SJSA1 (cell line): ENCODE results near the gene NEUROG1. TPM values are rescaled to one million over a fixed set of nuclear protein-coding genes. Genes with fewer than 3 reads are reported as not detected.

Experiments used
- DNase-seq, 2 experiments: peaks; one replicate each; pipeline ENCODE4 v3.0.0-alpha.2; 2015 to 2020; ENCODE audit warnings: low spot score in 2 of 2, low read depth in 1 of 2
- H3K27ac ChIP-seq: fragments of 250-450 bp; sonication (Bioruptor Pico); 2 replicates; pipeline ENCODE4 v1.5.1; 2020; ENCODE audit warnings: mild to moderate bottlenecking, moderate library complexity
- H3K27me3 ChIP-seq: fragments of 250-450 bp; sonication (Bioruptor Pico); replicated peaks from 2 replicates; pipeline ENCODE4 v1.5.1; 2020; ENCODE audit warnings: mild to moderate bottlenecking, moderate library complexity
- H3K36me3 ChIP-seq: fragments of 250-450 bp; sonication (Bioruptor Pico); 2 replicates; pipeline ENCODE4 v1.5.1; 2020; ENCODE audit warnings: mild to moderate bottlenecking
- H3K4me1 ChIP-seq: fragments of 250-450 bp; sonication (Bioruptor Pico); replicated peaks from 2 replicates; pipeline ENCODE4 v1.6.1; 2021; ENCODE audit warnings: mild to moderate bottlenecking
- H3K4me3 ChIP-seq: fragments of 250-450 bp; sonication (Bioruptor Pico); 2 replicates; pipeline ENCODE4 v1.5.1; 2020; ENCODE audit warnings: mild to moderate bottlenecking
- H3K9me3 ChIP-seq: fragments of 250-450 bp; sonication (Bioruptor Pico); replicated peaks from 2 replicates; pipeline ENCODE4 v1.5.1; 2020; ENCODE audit warnings: mild to moderate bottlenecking
- total RNA-seq: library from RNA; depleted of rRNA; stranded (reverse); fragments of >200 nt; shearing (Covaris generic); gene quantifications from 2 replicates; pipeline ENCODE4 v1.2.3, GENCODE V29; 2014

The NEUROG1 gene
- total RNA-seq, 1 experiment from 2014 or later = not detected

DNA sequence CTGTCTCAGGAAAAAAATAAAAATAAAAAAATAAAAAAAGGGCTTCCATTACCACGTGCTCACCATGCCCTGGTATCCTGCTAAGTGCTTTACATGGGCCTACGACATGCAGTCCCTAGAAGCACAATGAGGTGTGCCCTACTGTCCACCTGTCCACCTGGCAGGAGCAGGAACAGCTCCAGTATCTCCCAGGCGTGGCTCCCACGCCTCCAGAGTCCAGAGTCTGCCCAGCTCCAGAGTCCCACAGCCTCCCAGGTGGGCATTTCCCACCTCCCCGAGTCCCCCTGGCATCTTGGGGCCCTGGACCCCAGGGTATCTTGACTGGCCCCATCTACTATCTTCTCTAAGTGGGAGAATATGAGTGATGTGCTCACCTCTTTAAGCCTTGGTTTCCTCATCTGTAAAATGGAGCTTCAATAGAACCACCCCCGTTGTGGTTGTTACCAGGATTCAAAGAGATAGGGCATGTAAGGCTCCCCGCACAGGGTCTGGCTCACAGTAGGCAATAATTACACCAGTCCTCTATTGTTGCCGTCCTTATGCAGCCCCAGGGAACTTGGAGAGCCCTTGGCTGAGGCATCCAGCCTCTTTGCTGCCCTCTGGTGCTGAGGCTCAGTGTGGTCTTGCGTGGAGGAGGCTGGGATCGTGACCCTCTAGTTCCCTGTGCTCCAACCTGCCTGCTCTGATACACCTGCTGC is 34.1 kb upstream of the NEUROG1 start:
- Histone ChIP-seq H3K4me3 (no peak overlapping the region), H3K36me3 (no peaks in the 10 kb centered on the region), H3K27ac (no peak overlapping the region), H3K4me1 (no peaks in the 10 kb centered on the region), H3K27me3 (no peaks in the 10 kb centered on the region; the same call in 1 of the 2 replicates), H3K9me3 (no peaks in the 10 kb centered on the region)
- DNase-seq = peak; percentile 38 to 65

DNA sequence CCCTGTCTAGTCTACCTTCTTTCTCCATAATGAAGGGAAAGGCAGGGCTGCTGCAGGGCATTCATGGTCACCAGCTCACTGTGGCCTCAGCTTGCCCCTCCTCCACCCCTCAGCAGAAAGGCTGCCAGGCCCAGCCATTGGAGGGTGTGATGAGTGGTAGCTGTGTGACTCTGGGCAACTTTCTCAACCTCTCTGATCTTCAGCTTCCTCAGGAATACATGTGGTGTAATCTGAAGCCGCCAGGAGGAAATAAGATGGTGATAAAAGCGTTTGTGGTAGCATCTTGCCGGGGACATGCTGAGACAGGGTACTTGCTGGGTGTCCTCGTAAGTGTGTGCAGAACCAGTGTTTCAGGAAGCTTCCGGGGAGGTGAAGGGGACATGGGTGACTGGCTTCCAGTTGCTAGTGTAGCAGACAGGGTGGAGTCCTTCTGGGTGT is 33.2 kb upstream of the NEUROG1 start:
- H3K36me3 ChIP-seq = no peaks in the 10 kb centered on the region
- DNase-seq = no peak
- no peak overlapping the region for H3K27ac ChIP-seq
- no peaks in the 10 kb centered on the region; the same call in 1 of the 2 replicates for H3K27me3 ChIP-seq
- no peak overlapping the region for H3K4me3 ChIP-seq
- no peaks in the 10 kb centered on the region for H3K9me3 ChIP-seq
- no peaks in the 10 kb centered on the region for H3K4me1 ChIP-seq

DNA sequence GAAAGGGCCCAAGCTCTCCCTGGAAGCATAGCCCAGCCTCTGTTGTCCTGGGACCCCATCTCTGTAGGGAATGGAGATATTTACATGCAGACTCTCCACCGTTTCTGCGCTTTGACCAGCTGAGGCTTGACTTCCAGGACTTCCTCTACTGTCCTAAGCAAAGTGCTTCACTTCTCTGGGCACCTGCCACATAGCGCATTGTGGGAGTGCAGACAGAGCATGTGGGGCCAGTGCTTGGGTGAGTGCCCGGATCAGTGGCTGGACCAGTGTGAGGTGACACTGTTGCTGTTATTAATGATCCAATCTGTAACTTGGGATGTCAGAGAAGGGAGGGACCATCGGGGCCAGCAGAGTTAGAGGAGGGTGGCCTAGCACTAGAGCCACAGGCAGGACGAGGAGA is 32.5 kb upstream of the NEUROG1 start:
- Histone ChIP-seq H3K27me3 (no peaks in the 10 kb centered on the region), H3K9me3 (no peaks in the 10 kb centered on the region), H3K4me3 (no peak overlapping the region), H3K36me3 (no peaks in the 10 kb centered on the region), H3K4me1 (no peaks in the 10 kb centered on the region), H3K27ac (no peak overlapping the region)
- DNase-seq = no peak

DNA sequence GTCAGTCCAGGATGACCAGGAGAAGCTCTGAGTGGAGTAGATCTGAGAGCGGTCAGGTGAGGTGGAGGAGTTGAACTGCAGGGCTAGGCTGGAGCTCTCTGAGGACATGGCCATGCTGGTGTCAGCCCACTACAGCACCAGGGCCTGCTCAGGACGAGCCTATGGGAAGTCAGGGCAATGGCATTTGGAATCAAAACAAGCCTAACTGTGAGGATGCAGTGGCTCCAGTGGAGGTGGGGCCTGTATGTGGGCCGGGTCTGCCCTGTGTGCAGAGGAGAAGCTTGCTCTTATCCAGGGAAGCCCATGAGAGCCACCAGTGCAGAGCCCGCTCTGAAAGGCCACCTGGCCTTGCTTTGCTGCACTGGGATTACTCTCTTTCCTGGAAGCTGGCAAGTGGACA is 31.9 kb upstream of the NEUROG1 start:
- Histone ChIP-seq H3K4me3 (no peak overlapping the region), H3K27me3 (no peaks in the 10 kb centered on the region)
- no peak for DNase-seq

DNA sequence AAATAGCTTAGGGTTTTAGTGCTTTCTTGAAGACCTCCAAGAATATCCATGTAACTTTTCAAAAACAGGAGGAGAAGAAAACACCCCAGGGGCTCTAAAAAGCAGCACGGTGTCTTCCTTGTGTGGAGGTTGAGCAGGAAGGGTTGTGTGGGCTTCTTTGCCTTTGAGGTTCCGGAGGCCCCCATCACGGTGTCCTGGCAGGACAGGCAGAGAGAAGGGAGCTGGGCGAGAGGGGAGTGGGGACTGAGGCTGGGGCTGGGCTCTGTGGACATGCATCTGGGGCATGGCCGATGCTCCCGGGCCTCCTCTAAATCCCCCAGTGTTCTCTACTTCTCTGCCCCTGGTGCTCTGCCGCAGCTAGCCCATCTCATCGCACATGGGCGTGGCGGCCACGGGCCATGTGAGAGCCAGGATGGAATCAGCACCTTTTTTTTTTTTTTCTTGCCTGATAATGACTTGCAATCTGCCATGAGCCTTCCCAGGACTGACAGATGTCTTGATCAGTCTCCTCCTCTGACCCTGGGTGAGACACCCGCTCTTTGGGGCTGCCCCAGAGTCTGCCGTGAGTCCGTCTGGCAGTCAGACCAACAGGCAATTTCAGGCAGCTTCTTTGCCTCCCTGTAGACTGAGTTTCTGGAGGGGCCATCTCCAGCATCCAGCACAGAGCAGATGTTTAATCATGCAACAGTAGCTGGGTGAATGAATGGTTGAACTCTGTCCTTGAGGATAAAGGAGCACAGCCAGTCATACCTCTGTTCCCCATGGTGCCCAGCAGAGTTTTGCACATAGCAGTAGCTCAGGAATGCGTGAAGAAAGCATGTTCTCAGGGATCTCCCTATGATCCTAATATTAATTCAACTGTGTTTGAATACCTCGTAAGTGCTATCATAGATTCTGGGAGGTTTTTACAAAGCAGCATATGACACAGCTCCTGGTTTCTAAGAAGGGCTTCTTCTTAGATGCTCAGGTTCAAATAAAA is 30.9 kb upstream of the NEUROG1 start:
- Histone ChIP-seq H3K9me3 (no peaks in the 10 kb centered on the region), H3K4me3 (no peak overlapping the region), H3K36me3 (no peaks in the 10 kb centered on the region), H3K27ac (no peak overlapping the region), H3K4me1 (no peaks in the 10 kb centered on the region), H3K27me3 (no peaks in the 10 kb centered on the region)
- DNase-seq = no peak

More for the DNA sequence above, 31.9 kb upstream of the NEUROG1 start:
- Histone ChIP-seq H3K27ac (no peak overlapping the region), H3K9me3 (no peaks in the 10 kb centered on the region), H3K36me3 (no peaks in the 10 kb centered on the region), H3K4me1 (no peaks in the 10 kb centered on the region)

DNA sequence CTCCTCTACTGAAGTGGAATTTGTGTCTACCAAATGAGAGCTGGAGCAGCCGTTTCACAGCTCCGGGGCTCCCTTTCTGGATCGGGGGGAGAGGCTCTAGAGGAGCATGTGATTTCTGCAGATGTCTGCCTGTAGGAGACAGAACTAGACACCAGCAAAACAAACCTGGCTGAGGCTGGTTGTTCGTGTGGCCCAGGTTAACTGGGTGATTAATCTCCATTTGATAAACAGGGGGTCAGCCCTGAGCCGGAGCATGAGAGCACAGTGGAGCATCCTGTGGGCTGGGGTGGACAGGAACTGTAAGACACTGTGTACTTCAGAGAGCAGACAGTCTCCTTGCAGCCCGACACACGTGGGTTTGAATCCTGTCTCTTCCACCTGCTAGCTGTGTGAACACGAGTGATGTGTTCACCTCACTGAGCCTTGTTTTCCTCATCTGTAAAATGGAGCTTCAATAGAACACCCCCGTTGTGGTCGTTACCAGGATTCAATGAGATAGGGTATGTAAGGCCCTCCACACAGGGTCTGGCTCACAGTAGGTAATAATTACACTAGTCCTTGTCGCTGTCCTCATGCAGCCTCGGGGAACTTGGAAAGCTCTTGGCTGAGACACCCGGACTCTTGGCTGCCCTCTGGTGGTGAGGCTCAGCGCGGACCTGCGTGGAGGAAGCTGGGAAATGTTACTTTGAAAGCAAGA is 30.1 kb upstream of the NEUROG1 start:
- no peaks in the 10 kb centered on the region for H3K36me3 ChIP-seq
- H3K27me3 ChIP-seq = no peaks in the 10 kb centered on the region
- H3K4me3 ChIP-seq = no peak overlapping the region
- H3K9me3 ChIP-seq = no peaks in the 10 kb centered on the region
- peak; percentile 56 to 85 for DNase-seq
- H3K4me1 ChIP-seq = no peaks in the 10 kb centered on the region
- no peak overlapping the region for H3K27ac ChIP-seq

DNA sequence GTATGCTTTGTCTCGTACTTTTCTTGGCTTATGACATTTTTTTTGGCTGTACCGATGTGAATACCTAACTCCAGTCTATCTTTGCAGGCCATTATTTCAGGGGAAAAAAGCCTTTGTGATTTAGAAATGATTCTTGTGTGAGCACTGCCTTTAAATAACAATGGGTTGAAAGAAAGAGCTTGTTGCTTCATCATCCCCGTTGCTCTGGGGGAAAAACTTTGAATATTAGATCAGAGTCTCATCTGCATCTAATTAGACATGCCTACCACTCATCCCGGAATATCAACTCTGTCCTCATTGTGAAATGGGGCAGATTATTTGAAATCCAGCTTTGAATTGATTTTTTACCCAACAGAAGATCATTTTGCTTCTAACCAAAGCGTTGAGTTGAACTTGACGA is 29.5 kb upstream of the NEUROG1 start:
- 0 out of 2 replicates have a peak, but pooled peaks cover 4% of the 10 kb centered on the region for H3K27me3 ChIP-seq
- H3K27ac ChIP-seq = no peak overlapping the region
- H3K36me3 ChIP-seq = no peaks in the 10 kb centered on the region
- no peak overlapping the region for H3K4me3 ChIP-seq
- H3K4me1 ChIP-seq = no peaks in the 10 kb centered on the region
- no peaks in the 10 kb centered on the region for H3K9me3 ChIP-seq
- DNase-seq = no peak

DNA sequence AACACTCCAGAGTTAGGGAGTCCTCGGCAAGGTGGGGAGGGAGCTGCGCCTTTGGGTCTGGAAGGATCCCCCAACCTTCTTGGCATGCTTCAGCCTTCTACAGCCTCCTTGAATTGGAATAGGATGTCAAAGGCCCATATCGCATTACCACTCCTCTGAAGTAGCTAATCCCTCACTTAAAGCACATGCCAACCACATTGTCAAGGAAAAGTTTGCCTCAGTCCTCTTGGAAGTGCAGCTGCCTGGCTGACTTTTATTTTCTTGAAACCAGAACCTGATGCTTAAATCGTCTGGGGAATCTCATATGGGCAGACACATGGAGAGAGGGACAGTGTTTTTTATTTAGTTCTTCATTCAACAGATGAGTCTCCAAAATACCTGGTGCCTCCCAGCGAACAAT is 28.6 kb upstream of the NEUROG1 start:
- Histone ChIP-seq H3K27me3 (0 out of 2 replicates have a peak, but pooled peaks cover 4% of the 10 kb centered on the region), H3K4me1 (no peaks in the 10 kb centered on the region), H3K36me3 (no peaks in the 10 kb centered on the region), H3K4me3 (no peak overlapping the region), H3K9me3 (no peaks in the 10 kb centered on the region), H3K27ac (no peak overlapping the region)
- DNase-seq = no peak

DNA sequence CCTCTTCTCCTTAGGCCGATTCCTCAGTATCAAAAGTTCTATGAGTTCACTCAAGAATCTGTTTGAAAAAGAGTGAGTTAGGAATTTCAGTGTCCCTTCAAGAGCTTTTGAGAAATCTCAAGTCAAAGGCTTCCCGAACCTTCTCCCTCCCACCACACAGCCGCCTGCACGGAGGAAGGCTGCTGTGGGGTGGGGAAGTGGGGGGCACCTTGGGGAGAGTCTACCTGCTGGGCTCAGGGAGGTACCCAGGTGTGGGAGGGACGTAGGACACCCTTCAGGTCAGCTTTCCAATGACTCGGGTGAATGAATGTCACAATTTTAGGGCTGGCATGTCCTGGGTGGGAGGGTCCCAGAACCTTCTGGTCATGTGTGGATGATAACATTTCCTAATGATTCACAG is 25.5 kb upstream of the NEUROG1 start:
- H3K9me3 ChIP-seq = no peaks in the 10 kb centered on the region
- H3K27me3 ChIP-seq = peaks cover 12% of the 10 kb centered on the region
- DNase-seq = no peak
- no peak overlapping the region for H3K4me3 ChIP-seq
- H3K27ac ChIP-seq = no peak overlapping the region
- H3K4me1 ChIP-seq = no peaks in the 10 kb centered on the region
- H3K36me3 ChIP-seq = no peaks in the 10 kb centered on the region

DNA sequence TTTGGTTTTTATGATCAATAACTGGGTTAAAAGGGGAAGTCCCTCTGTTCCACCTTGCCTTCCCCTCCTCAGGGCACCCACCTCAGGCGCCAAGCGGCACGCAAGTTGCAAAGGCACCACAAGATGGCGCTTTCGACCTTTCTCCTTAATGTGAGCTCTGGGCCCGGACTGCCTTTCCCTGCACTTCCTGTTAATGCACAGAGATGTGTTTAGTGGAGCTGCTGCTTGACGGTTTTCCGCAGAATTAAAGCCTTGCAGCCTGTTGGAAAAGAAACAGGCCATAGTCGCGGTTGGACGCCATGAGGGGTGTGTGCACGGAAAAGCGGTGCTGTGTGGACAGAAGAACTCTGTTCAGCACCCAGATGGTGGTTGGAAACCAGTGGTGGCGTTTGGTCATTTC is 25.1 kb upstream of the NEUROG1 start:
- Histone ChIP-seq H3K4me3 (no peak overlapping the region), H3K9me3 (no peaks in the 10 kb centered on the region), H3K27me3 (peaks cover 16% of the 10 kb centered on the region), H3K27ac (no peak overlapping the region), H3K36me3 (no peaks in the 10 kb centered on the region), H3K4me1 (no peaks in the 10 kb centered on the region)
- DNase-seq = peak; percentile 80 to 87

DNA sequence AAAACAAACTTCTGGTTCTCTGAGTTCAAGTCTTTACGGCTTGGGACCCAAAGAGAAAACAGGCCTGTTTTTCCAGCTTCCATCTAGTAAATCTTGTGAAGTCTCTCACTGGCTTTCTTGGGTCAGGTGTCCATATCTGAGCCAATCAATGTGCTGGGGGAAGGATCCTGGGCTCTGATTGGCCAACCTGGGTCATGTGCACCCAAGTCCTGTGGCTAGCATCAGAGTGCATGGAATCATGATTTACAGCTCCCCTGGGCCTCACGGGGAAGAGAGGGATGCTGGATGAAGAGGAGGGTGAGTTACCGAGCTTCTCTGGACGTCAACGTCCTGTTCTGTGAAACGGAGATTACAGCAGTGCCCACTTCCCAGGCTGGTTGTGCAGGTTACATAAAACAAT is 23.6 kb upstream of the NEUROG1 start:
- Histone ChIP-seq H3K27ac (no peak overlapping the region), H3K9me3 (no peaks in the 10 kb centered on the region), H3K36me3 (no peaks in the 10 kb centered on the region), H3K4me3 (no peak overlapping the region), H3K4me1 (no peaks in the 10 kb centered on the region), H3K27me3 (peaks cover 20% of the 10 kb centered on the region)
- DNase-seq = no peak

DNA sequence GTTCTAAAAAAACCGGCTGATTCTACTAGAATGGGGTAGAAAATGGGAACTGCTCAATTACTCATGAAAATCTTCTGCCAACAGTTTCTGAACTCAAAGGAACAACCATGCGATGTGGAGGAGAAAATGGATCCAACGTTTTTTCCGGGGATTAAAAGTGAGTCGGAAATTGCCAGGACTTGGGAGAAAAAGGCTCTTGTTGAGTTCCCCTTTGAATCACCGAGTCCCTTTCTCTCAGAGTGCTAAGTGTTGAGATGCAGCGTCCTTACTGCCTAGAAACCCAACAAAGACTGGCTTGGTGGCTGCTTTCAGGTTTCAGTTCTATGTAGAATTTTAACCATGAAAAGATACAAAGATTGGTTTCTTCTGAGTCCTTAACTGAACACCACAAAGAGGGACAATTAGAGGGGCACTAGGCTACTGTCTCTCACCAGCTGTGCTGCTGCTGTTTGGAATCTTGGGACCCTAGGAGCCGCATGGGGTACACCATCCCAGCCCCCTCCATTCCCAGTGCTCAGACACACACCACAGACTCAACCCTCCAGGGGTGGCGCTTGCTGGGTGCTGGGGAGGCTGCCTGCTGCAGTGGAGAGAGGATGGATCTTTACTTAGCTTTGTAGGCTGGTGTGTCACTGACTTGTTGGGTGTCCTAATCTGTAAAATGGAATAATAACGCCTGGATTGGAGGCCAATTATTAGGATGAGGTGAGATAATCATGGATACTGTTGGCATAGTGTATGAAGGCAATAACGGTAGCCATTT is 21.5 kb upstream of the NEUROG1 start:
- Histone ChIP-seq H3K9me3 (no peaks in the 10 kb centered on the region), H3K27ac (no peak overlapping the region), H3K27me3 (peaks cover 20% of the 10 kb centered on the region), H3K4me1 (no peaks in the 10 kb centered on the region), H3K36me3 (no peaks in the 10 kb centered on the region), H3K4me3 (no peak overlapping the region)
- no peak for DNase-seq

DNA sequence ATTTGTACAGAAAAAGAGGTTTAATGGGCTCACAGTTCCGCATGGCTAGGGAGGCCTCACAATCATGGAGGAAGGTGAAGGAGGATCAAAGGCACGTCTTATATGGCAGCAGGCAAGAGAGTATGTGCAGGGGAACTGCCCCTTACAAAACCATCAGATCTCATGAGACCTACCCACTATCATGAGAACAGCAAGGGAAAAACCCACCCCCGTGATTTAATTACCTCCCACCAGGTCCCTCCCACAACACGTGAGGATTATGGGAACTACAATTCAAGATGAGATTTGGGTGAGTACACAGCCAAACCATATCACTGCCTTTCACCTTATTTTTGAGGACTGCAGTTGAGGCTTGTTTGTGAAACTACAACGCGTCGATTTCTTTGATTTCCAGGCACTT is 20.9 kb upstream of the NEUROG1 start:
- no peak overlapping the region for H3K4me3 ChIP-seq
- DNase-seq = no peak
- no peaks in the 10 kb centered on the region for H3K9me3 ChIP-seq
- peaks cover 20% of the 10 kb centered on the region for H3K27me3 ChIP-seq
- no peaks in the 10 kb centered on the region for H3K4me1 ChIP-seq
- no peak overlapping the region for H3K27ac ChIP-seq
- no peaks in the 10 kb centered on the region for H3K36me3 ChIP-seq
